Ecto neural progenitor cell (in vitro differentiated cells): ENCODE measurements around the gene TRERF1.

Experiments used
- DNase-seq: peaks from one replicate; pipeline ENCODE4 v3.0.0-alpha.2; 2018; ENCODE audit warnings: low spot score

TRERF1 gene

GRCh38 chr6:42366011-42366705 lies 85.6 kb downstream of the TRERF1 start:
- DNase-seq: no peak

DNA sequence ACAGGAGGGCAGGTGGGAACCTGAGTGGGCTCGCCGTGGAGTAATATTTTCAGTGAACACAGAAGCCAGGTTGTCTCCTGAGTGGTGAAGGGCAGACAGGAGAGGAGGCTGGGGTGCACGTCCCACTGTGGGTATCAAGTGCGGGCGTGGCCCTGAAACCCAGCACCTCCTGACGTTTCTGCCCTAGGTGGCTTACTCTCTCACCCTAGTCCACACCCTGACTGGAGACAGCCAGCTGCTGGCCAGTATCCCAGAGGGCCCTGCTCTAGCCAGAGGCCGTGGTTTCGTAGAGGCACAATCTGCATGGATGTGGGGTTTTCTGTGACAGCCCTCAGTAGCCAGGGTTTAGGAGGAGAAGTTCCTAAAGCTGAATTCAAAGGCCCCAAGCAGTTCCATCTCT lies 86.7 kb downstream of the TRERF1 start:
- DNase-seq: no peak

- DNase-seq: no peak
Observed at GRCh38 chr6:42363926-42364849, 87.5 kb downstream of the TRERF1 start.

DNA sequence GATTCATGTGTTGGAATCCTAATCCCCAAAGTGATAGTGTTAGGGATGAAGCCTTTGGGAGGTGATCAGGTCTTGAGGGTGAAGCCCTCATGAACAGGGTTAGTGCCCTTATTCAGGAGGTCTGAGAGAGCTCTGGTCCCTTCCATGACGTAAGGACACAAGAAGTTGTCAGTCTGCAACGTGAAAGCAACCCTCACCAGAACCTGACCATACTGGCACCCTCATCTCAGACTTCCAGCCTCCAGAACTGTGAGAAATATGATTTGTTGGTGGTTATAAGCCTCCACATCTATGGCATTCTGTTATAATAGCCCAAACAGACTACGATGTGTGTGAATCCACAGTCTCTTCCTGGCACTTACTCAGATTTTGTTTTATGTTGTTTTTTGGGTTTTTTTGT lies 90.7 kb downstream of the TRERF1 start:
- no peak for DNase-seq

GRCh38 chr6:42359021-42359420 lies 92.7 kb downstream of the TRERF1 start:
- DNase-seq: no peak

DNA sequence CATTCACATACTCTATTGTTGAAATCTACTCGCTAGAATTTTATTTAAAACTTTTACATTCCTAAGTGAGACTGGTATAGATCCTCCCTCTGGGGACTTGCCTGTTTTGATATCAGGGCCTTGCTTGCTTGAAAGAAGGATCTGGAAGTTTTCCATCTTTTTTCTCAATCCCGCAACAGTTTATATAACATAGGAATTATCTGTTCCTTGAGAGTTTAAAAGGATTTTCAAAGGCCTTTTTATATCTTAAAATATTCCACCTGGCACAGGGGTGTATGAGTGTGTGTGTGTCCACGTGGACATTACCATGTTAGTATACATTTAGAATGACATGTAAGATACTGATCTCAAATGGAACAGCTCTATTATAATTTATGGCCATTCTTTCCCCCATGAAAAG lies 96.3 kb downstream of the TRERF1 start:
- DNase-seq: no peak

DNA sequence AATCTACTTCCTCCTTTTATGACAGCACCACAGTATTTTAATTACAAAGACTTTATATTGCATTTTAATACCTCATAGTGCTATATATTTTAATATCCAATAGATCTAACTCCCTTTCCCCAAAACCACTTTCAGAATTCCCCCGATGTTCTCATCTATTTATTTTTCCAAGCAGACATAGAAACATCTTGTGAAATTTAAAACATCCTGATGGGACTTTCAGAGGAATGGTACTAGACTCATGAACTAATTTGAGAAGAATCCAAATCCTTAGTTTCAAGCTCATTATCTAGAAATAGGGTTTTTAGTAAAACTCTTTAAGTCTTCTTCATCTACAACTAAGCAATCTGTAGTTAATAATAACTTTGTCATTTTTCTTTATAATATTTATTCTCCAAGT lies 97.0 kb downstream of the TRERF1 start:
- no peak for DNase-seq

DNA sequence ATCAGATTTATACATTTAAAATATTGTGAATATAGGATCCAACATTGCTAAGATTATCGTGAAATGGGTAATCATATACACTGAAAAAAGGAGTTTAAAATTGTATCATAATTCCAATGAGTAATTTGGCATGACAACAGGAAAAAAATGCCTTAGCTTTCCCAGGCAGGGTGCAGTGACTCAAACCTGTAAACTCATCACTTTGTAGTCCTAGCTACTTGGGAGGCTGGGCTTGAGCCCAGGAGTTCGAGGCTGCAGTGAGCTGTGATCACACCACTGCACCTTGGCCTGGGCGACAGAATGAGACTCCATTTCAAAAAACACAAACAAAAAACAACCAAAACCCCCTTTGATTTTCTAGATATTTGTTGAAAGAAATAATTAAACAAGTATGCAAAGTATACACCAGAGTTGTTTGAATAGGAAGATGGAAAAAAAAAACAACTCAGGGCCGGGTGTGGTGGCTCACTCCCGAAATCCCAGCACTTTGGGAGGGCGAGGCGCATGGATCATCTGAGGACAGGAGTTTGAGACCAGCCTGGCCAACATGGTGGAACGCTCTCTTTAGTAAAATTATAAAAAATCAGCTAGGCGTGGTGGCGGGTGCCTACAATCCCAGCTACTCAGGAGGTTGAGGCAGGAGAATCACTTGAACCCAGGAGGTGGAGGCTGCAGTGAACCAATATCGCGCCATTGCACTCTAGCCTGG lies 98.7 kb downstream of the TRERF1 start:
- no peak for DNase-seq

DNA sequence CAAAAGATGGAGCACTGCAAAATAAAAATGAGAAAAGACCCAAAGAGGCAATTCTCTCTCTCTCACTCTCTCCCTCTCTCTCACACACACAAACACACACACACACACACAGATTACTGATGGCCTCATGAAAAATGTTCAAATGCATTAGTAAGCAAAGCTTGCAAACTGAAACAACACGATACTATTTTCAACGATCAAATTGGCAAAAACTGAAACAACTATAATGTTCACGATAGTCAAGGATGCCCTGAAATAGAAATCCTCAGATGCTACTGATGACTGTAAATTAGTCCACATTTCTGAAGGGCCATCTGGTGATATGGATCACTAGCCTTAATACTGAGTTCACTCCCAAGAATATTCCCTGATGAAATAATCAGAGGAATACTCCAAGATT lies 100.8 kb downstream of the TRERF1 start:
- DNase-seq: no peak

GRCh38 chr6:42349753-42350511 lies 101.8 kb downstream of the TRERF1 start:
- DNase-seq: no peak

DNA sequence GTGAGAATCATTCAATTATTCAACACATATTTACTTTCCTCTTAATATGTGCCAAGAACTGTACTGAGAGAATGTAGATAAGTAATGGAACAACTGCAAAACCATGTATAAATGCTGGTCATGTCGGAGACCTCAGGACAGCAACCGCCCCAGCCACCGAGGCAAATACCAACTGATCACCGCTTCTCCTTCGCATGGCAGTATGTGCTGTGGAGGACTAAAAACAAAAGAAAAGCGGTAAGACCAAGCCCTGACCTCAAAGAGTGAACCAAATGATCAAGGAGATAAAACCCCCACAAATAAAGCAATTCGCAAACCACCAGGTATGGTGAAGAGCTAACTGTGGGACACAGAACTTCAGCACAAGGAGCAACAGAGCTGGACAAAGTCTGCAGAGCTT lies 104.3 kb downstream of the TRERF1 start:
- DNase-seq: no peak

DNA sequence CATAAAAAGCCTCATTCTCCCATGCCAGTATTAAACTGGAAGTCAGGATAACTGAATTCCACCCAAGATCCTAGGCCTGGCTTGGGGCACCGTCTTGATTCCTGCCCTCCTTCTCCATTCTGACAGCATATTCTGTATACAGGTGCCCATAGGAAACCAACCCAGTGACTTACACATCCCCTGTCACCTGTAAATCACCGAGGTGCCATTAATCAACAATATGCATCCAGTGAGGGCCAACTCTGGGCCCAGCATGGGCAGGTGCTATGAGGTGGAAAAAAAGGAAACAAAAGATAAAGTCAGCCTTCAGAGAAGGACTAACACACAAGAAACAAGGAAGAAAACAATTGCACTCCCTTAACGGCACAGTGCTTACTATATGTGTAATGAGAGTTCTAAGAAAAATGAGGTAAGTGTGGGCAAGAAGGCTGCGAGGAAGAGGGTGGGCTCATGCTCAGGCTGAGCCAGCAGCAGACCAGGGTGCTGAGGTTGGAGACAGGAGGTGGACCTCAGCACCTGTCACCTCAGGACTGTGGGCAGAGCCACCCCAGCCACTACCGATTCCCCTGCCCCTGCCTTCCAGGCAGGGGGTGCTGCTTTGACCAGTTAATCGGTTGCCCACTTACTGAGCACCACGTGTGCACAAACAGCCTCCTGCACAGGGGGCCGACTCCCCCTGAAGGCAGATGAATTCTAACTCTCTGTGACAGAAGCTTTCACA lies 105.9 kb downstream of the TRERF1 start:
- no peak for DNase-seq

GRCh38 chr6:42344756-42345155 lies 107.0 kb downstream of the TRERF1 start:
- DNase-seq: no peak

DNA sequence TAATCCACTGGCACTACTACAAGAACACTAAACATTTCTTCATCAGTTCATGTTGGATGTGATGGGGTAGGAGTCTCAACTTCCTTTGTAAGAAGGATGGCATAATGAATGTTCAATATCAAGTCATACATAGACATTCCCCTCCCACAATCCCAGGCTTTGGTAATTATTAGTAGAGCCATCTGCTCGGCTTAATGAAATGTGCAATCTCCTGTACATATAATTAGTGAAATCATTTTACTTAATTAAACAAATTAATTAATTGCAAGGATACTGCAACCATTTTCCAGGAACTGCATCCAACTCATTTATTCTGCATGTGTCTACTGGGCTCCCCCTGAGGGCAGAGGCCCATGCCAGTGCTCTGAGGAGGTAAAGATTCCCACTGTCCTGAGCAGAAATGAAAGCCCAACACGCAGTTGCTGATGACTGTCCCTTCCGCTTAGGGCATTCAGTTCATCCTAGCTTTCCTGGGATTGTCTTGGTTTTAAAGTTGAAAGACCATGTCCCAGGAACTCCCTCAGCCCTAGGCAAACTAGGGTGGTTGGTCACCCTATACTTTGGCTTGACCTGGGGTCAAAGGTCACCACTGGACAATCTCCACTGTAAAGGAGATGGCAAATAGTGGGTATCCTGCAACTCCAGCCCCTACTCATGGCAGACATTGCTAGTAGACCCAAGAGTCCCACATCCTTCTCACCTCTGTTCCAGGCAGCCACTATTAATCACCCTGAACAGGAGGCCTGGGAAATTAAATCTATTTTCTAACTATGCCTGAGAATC lies 109.8 kb downstream of the TRERF1 start:
- DNase-seq: no peak

DNA sequence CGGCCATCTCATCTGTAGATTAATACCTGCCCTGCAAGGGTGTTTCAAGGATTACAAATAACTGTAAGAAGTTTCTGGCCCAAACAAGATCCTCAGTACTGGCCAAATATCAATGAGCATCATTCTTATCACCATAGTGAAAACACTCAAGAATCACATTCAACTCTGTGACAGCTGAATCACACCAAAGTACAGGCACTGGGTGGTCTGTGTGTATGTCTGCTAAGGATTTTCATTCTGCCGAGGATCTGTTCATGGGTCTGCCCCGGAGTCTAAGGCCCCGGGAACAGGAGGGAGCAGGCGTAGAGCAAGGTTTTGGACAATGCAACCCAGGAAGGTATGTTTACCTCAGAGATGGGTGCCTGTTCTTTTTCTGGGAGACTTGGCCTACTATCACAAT lies 110.5 kb downstream of the TRERF1 start:
- DNase-seq: no peak

DNA sequence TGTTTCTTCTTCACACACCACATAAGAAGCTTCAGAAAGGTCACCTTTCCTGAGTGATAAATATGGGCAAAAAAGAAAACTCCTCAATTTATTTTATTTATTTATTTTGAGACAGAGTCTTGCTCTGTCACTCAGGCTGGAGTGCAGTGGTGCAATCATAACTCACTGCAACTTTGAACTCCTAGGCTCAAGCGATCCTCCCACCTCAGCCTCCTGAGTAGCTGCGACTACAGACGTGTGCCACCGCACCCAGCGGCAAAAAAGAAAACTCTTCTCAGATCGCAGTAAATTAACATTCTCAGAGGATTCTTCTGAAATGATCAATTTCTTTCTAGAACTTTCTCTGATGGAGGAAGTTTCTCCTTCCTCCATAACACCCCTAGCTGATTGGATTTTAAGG lies 111.2 kb downstream of the TRERF1 start:
- no peak for DNase-seq

- DNase-seq: no peak
Observed at GRCh38 chr6:42339991-42340401, 111.7 kb downstream of the TRERF1 start.

GRCh38 chr6:42338744-42339222 lies 112.9 kb downstream of the TRERF1 start:
- DNase-seq: no peak

- no peak for DNase-seq
Observed at GRCh38 chr6:42337985-42338743, 113.6 kb downstream of the TRERF1 start.

DNA sequence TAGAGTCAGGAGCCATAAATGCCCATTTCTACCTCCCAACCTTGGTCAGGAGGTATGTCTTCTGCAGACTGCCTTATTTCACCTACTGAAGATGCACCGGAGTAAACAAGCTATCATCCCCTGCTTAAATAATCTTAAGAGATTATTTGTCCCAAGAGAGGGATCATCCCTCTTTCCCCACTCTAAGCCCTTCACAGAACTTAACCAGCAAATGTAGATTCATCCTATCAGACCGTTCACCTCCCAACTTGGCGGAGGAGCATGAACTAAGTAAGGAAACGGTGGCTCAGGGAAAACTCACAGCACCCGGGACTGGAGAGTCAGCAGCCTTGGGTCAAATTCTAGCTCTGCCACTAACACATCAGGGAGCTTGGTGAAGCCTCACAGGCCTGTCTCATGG lies 115.3 kb downstream of the TRERF1 start:
- DNase-seq: no peak
